GM19351 (cell line): ENCODE data around the gene LAD1.

Source experiments
- ATAC-seq: cut with Tn5 transposase; IDR thresholded peaks from one replicate; pipeline ENCODE4 v1.9.1; 2021; ENCODE audit warnings: mild to moderate bottlenecking, moderate library complexity; ENCODE audit not compliant: unreplicated experiment

The LAD1 gene

GRCh38 chr1:201394591-201394990 lies 4.5 kb downstream of the LAD1 start:
- ATAC-seq = no peak

GRCh38 chr1:201393076-201393475 lies 6.0 kb downstream of the LAD1 start:
- ATAC-seq = no peak

- ATAC-seq = no peak
These were observed 7.2 kb downstream of the LAD1 start for GRCh38 chr1:201391651-201392511.

GRCh38 chr1:201391225-201391624 lies 7.9 kb downstream of the LAD1 start:
- no peak for ATAC-seq

DNA sequence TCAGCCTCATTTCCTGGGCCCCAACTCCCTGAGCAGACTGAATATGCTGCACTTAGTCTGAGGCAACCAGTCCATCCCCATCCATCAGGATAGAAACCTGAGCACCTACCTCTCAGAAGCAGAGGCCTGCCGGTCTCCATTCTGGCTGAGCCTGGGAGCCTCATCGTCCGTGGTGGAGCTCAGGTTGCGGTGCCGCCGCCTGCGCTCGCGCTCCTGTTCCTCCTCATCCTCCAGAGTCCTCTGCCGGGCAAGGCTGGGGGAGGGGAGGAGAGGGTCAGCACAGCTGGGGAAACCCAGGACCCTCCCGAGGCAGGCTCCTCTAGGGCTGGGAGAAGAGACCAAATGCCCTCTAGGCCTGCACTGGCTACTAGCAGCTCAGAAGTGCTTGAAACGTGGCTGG lies 10.1 kb downstream of the LAD1 start:
- no peak for ATAC-seq

GRCh38 chr1:201386208-201386607 lies 12.9 kb downstream of the LAD1 start:
- no peak for ATAC-seq

GRCh38 chr1:201385299-201385891 lies 13.7 kb downstream of the LAD1 start:
- ATAC-seq = peak; percentile 69

DNA sequence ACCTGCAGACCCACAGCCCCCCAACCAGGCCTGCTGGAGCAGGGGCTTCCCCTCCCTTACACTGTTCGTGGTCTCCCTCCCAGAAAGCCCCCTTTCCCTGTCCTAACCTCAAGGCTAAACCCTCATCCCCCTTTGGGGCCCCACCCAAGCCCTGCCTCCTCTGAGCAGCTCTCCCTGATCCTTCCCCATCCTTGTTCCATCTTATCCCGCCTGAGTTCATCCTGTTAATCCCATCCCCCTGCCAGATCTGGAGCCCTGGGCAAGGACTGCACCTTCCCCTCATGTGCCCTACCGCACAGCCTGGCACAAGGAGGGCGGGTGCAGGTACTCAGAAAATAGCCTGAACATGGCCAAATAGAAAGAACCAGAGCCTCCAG lies 14.7 kb downstream of the LAD1 start:
- ATAC-seq = no peak

DNA sequence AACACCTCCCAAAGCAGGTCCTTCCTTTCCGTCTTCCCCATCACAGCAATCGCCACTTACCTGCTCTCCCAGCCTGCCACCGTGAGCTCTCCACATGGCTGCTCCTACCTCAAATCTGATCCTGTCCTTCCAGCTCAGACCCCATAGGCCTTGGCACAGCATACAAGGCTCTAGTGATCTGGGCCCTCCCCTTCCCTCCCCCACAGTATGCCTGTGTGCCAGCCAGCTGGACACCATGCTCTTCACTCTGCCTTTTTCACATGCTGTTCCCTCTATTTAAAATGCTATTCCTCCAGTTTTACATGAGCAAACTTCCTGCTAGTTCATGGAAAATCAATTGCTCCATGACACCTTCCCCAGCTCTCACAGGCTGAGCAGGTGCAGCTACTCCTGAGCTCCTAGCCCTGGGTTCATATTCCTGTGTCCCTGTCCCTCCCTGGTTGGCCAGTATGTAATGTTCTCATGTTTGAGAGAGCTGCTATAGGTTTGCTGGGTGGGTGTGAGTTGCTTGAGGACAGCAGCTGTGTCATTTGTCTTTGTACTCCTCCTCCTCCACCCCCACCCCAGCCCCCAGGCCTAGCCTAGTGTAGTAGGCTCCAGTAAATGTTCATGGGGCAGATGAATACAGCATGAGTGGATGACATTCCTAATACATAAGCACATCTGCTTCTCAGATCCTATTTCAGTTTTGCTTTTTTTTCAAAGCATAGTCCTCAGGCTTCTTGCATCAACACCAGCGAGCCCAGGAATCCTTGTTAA lies 15.3 kb downstream of the LAD1 start:
- ATAC-seq = no peak

DNA sequence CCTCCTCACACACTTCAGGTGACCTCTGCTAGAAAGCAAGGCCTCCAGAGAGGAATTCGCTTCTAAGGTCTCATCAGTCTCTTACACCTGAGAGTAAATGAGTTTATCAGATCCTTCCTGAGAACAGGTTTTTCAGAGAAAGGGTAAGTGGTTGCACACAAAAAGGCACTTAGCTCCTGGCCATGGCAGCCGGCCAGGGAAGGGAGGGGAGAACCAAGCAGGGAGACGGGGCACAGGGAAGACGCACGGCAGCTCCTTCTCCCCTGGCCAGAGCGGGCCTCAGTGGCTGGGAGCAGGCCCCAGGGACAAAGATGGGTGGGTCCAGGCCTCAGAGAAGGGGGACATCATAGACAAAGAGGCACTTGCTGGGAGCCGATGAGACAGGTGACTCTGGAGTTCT lies 18.0 kb downstream of the LAD1 start:
- no peak for ATAC-seq

- no peak for ATAC-seq
These were observed 19.3 kb downstream of the LAD1 start for GRCh38 chr1:201379733-201380242.

GRCh38 chr1:201378804-201379203 lies 20.3 kb downstream of the LAD1 start:
- no peak for ATAC-seq

DNA sequence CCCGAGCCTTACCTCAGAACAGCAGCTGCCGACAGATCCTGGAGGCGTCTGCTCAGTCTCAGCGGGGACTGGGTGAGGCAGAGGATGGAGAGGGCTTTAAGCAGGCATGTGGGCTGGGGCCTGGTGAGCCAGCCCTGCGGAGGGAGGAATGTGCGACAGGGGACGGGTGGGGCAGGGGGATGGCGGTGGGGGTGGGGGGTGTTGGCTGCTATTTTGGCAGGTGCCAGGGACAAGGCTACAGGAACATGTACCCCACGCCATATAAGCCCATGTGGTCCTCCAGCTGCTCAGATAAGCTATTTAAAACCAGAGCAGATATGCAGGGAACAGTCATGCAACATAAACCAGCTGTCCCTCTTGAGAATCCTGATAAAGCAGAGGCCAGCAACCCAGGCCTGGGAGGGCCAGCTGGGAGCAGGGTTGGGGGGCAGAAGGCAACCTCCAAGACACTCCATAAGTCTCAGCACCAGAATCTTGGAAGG lies 21.5 kb downstream of the LAD1 start, which contains the start of gene TNNT2:
TNNT2 (minus strand) TSS at position 70 of the 482 bp plus-strand sequence. CDS start 4,426 bp downstream, outside the sequence.
- ATAC-seq = no peak

GRCh38 chr1:201376464-201377374 lies 22.4 kb downstream of the LAD1 start:
- ATAC-seq = no peak

DNA sequence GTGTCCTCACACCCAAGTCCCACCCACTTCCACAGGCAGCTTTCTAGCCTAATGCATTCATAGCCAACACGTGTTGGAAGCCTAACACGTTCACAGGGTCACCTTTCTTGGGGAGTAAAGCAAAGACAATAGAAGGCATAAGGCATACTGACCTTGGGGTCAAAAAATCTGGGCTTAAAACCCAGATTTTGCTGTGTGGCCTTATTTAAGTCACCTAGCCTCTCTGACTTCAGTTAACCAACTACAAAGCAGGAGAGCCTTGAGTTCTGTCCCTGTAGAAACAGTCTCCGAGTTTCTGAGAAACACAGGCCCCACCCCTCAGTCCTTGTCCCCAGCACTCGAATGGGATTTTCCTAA lies 23.0 kb downstream of the LAD1 start:
- no peak for ATAC-seq

DNA sequence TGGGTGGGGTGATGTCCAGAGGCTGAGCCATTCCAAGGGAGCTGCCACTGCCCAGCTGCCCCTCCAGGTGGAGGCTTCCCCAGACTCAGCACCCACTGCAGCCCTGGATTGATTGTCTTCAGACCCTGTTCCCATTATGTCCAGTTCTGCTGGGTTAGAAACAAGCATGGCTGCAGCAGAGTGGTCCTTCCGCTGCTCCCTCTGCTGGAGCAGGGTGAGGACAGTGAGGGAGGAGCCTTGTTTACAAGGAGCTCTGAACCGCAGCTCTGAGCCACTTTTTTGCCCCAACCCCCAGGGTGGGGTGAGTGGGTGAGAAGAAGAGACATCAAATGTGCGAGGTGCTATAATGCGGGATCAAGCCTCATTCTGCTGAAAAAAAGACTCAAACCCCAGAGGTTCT lies 24.0 kb downstream of the LAD1 start:
- no peak for ATAC-seq

DNA sequence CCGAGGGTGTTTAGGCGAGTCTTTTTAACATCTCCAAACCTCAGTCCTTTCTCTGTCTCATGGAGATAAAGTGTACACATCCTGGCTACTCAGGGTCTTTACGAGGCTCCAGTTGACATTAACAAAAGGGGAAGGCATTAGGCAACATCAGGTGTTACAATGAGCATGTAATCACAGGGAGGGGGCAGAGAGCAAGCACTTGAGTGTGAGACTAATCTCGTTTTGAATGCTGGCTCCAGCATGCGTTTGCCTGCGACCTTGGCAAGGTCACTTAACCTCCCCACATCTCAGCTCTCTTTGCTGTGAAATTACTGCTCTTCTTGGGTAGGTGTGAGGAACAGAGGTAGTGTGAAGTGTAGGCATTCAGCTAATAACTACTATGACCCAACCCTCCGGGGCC lies 24.8 kb downstream of the LAD1 start:
- no peak for ATAC-seq

DNA sequence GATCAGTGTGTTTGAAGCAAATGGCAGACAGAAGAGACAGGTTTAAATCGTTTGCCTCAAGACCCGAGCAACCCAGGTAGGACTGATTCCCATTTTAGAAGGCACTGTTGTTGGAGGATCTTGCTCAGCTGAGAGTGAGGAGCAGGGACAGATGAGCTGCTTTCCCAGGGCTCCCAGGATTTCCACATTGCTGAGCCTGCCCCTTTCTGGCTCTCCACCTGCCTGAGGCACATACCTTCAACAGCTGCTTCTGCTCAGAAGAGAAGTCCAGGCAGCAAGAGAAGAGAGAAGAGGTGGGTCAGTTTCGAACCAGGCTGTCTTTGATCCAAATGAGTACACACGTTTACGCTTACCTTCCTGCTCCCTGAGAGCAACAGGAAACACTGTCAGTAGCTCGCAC lies 27.3 kb downstream of the LAD1 start:
- ATAC-seq = no peak

DNA sequence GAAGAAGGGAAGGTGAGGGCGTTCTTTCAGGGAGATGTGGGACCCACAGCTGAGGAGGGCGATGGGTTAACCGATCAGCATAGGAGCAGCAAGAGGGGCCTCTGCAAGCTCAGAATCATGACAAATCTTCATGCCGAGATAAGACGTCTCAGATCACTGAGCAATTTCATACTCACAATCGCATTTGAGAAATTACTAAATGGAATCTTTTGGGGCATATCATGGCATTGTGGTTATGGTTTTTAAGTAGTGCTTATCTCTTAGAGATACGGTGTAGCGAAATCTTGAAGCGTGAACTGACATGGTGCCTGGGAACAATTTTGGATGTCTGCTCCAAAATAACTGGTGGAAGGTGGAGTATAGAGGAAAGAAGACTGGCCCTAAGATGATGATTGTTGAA lies 27.8 kb downstream of the LAD1 start:
- ATAC-seq = no peak

GRCh38 chr1:201370500-201370899 lies 28.6 kb downstream of the LAD1 start:
- ATAC-seq = no peak
